HG02973 (cell line): Measurements from ENCODE around the gene PAPSS1.
A peak's percentile ranks its signal among the peaks of the same experiment; 100 is the strongest.
"Not testable (repeated sequence)": the region's sequence is repeated elsewhere in the genome, so short reads cannot be mapped to it uniquely, and the experiment has no call there.

Experiments used
- ATAC-seq: cut with Tn5 transposase; IDR thresholded peaks from one replicate; pipeline ENCODE4 v1.9.1; 2021; ENCODE audit warnings: moderate library complexity; ENCODE audit not compliant: unreplicated experiment

PAPSS1 gene

GRCh38 chr4:107691378-107691777, 28.7 kb downstream of the PAPSS1 start:
- ATAC-seq = no peak

- ATAC-seq = no peak
Measured at GRCh38 chr4:107689912-107690587, 30.0 kb downstream of the PAPSS1 start.

DNA sequence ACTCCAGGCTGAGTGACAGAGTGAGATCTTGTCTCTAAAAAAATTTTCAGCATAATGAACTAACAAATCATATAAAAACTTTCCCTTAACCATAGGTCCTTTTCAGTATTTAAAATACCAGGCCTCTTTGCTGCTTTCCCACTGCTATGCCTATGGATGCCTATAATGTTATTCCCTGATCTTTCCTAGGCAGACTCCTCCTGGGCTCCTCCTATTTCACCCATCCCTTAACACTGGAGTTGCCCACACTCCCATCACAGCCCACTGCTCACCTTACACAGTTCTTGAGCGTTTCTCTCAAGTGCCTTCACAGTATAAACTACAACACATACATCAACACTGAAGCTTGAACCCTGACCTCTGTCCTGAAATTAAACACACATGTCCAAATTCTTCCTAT, 31.6 kb downstream of the PAPSS1 start:
- ATAC-seq = no peak

- no peak for ATAC-seq
Measured at GRCh38 chr4:107685740-107686139, 34.3 kb downstream of the PAPSS1 start.

- no peak for ATAC-seq
Measured at GRCh38 chr4:107683873-107684272, 36.2 kb downstream of the PAPSS1 start.

GRCh38 chr4:107682306-107682705, 37.7 kb downstream of the PAPSS1 start:
- no peak for ATAC-seq

DNA sequence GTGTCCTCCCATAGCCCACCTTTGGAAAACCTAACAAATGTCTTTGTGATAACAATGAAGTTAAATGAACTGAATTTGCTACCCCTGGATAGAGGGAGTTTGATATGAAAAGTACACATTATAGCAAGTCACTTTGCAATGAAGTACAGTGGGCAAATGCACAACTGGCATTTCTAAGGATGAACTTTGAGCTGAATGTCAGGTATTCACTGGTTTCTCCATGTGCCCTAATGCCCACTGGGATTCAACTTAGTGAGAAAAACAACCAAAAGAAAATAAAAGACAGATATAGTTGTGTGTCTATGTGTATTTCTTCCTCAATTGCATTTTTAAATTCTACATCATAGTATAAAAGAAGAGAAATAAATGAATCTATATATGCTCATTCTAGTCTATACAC, 51.0 kb downstream of the PAPSS1 start:
- ATAC-seq = no peak

DNA sequence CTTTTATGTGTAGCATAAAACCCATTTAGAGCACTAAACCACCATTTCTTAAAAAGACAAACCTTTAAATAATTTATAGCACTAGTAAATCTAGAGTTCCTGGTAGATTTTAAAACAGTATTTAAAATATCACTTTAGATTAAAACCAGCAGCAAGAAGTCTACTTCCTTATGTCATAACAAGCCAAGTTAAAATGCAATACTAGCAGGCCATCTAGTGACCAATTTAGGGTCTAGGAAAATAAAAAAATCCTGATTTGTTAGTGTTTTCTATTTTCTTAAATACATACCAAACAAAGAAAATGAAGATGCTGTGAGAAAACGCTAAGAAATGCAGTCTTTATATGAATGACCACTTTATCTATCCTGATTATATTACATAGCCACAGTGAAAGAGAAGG, 53.9 kb downstream of the PAPSS1 start:
- ATAC-seq = no peak

DNA sequence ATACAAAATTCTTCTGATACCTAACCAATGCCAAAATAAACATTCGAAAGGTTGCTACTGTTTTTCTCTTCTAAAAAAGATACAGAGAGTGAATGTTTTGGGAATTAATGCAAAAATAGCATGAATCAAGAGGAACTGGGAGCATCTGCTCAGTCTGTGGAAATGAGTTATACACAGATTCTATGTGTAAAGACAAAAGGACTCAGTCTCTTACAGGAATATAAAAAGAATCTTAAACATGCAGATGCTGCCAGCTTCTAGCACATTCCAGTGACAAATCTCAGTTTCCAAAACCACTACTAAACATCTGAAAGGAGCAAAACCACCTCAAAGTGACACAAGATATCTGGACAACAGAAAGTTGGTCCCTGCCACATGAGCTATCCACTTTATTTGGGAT, 55.0 kb downstream of the PAPSS1 start:
- ATAC-seq = no peak

DNA sequence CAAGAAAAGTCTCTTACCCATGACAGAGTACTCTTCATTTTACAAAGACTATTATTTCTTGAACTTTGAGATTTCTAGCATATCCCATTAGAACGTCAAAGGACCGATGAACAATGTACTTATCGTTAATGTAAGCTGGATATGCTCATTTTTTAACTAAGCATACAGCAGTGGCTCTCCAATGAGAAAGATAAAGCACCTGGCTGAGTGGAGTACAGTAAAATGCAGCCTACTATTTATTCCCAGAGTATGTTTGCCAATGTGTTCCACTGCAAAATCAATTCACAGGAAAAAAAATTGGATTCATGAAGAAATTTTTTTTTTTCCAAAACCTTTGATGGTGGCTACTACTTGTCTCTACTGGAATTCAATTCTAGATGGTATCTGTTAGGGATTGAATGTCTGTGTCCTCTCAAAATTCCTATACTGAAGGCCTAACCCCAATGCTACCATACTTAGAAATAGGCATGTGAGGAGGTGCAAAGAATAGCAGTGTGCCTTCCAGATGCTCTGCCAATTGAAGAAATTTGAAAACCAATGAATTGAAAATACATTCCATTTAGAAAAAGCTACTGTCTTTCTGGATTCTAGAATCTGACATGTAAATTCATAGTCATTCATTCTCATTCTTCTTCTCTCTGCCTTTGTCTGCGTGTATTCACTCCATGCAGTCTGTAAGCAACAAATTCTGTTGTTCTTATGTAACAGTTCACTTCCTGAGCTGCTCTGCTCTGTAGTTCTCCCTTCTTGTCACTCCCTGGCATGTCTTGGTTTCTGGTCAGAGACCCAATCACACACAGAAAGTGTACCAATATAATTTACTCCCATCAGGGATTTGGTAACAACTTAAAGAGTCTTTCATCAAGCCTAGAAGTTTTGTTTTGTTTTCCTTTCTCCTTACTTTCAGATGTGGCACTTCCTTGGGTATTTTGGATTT, 61.4 kb downstream of the PAPSS1 start:
- ATAC-seq = no peak

DNA sequence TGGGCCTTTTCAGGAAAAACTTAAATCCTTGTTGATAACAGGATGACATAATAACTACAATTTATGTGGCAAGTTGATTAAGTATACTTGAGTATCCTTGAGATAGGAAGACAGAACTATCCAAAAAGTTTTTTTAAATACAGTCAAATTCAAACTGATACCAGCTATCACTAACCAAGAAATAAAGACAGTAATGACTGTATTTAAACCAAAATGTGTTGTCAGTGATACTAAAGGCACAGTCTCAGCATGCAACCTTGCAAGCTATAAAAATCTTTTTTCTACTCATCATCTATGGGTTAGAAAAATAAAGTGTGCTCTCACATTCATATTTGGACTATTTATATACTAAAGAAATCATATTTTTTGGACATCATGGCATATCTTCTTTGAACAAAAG, 64.7 kb downstream of the PAPSS1 start:
- ATAC-seq = peak; percentile 53

DNA sequence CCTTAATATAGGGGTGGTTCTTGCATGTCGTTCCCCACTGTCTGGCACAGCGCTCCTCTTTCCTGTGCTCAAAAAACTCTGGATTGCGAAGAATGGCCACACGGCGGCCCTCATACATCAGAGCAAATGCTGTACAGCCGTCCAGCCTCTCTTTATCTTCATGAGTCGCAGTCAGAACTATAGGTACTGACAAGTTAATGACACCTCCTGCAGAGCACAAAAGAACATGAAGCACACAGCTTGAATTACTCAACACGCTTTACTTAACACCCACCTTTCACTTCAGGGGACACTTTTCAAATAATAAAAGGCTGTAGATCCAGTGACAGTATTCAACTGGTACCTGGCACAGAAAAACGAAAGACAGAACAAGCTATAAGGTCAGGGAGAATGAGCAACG, 65.3 kb downstream of the PAPSS1 start:
- ATAC-seq = no peak

DNA sequence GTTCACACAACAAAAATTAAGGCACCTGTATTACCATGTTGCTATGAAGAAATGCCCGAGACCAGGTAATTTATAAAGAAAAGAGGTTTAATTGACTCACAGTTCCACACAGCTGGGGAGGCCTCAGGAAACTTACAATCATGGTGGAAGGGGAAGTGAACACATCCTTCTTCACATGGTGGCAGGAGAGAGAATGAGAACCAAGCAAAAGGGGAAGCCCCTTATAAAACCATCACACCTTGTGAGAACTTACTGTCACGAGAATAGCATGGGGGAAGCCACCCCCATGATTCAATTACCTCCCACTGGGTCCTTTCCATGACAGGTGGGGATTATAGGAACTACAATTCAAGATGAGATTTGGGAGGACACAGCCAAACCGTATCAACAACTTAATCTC, 68.6 kb downstream of the PAPSS1 start:
- not testable (repeated sequence) for ATAC-seq

GRCh38 chr4:107650251-107650650, 69.8 kb downstream of the PAPSS1 start:
- no peak for ATAC-seq

- ATAC-seq = no peak
Measured at GRCh38 chr4:107648178-107648991, 71.6 kb downstream of the PAPSS1 start.

DNA sequence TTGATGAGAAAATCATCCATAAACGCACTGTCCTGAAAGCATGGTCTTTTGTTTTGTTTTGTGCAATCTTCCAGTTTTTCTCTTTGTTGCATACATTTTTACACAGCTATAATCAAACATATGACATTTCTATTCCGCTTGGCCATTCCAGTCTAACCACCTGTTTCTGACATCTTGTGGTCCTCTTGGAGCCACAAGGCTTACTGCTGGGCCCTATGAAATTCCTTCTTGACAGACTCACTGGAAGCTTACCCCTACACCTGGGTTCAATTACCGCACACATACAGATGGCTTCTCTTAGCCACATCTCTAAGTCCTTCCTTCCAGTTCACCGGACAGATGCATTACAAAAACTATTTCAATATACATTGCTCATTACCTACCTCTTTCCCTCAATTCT, 72.4 kb downstream of the PAPSS1 start:
- no peak for ATAC-seq

- ATAC-seq = no peak
Measured at GRCh38 chr4:107645604-107646003, 74.4 kb downstream of the PAPSS1 start.

GRCh38 chr4:107643021-107643420, 77.0 kb downstream of the PAPSS1 start:
- no peak for ATAC-seq

DNA sequence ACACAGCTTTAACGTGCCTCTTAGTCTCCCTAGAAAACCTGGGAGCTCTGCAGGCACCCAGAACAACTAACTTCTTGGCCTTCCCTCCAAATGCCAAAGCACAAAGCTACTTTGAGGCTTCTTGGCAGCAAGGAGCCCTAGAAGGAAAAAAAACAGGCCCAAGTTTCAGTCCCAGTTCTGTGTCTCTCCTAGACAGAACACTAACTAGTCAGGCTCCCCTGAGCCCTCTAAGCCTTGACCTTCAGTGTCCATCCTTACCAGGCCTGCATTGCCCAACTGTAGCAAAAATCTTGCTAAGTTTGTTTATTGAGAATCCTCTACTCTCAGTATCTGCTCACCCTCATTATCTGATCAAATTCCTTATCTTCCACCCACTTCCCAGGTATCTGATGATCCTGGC, 79.2 kb downstream of the PAPSS1 start:
- ATAC-seq = no peak

DNA sequence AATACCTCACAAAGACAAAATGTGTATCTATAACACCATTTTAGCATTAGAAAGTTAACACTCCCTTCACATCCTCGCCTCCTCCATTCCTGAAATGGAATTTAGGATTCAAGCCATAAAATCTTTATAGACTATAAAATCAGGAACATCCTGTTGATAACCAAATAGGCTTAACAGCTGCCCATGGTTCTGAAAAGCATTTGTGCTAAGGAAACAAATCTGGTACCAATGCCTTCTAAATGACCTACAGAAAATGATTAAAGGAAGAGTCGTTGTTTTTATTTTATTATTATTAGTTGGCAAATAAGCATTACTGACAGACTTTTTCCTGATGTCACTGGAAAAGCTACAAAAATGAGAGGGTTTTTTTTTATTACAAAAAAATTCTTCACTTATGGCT, 79.8 kb downstream of the PAPSS1 start:
- ATAC-seq = no peak

GRCh38 chr4:107635735-107636134, 84.3 kb downstream of the PAPSS1 start:
- no peak for ATAC-seq
